Measurements from ENCODE around the gene BRMS1.

BRMS1 gene

DNA sequence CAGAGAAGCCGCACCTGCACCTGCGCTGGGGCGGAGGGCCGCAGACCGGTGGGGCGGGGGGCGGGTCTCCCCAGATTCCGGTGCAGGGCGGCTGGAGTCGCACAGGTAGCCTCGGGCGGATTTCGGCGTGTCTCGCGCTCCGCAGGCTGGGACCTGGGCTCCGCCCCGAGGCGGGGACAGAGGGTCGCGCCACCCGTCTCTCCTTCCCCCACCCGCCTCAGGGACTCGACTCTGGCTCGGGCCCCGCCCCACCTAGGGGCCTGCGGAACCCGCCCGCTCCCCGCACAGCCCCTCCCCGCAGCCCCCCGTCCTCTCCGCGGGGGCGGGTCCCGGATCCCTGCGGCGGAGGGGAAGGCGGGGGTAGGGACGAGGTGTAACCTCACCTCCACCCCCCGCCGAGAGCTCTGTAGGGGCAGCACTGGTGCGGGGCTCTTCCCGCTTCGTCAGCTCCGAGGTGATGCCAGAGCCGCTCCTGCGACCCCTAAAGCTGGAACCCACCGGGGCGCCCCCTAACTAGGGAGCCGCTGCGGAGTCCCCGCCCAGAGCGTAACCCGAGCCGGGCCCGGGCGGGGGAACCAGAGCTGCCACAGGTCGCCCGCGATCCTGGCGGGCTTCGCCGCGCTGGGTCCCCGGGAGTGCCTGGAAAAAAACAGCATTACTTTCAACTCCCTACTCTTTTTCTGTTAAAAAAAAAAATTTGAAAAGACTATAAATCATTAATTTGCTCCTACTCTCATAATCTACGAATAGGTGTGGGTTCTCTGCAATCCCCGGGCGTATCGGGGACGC, 26.9 kb upstream of the BRMS1 start, which contains the start of gene SLC29A2:
Gene SLC29A2, minus strand, starts transcription at position 134 of the 789 bp plus-strand sequence. CDS start 169 bp downstream, outside the sequence.
- Histone ChIP-seq H3K27me3 (ENCODE audit: control insufficient read depth, insufficient read depth, low read length, poor library complexity, severe bottlenecking) (no peaks in the 10 kb centered on the region), H3K4me1 (ENCODE audit: control insufficient read depth, insufficient read depth, low read length) (no peaks in the 10 kb centered on the region), H3K4me3 (ENCODE audit: insufficient read depth, low read depth, low read length) (peak within 1 kb of the TSS; percentile 86), H3K27ac (ENCODE audit: insufficient read depth, low read depth, low read length, poor library complexity, severe bottlenecking) (peak within 1 kb of the TSS; percentile 85), H3K36me3 (ENCODE audit: control insufficient read depth, insufficient read depth, low read length) (peaks cover 11% of the 10 kb centered on the region), H3K9me3 (ENCODE audit: control insufficient read depth, low read length) (no peaks in the 10 kb centered on the region)
- WGBS, 2 experiments: 0% methylated on average over 69 to 72 of the region's 72 CpGs

DNA sequence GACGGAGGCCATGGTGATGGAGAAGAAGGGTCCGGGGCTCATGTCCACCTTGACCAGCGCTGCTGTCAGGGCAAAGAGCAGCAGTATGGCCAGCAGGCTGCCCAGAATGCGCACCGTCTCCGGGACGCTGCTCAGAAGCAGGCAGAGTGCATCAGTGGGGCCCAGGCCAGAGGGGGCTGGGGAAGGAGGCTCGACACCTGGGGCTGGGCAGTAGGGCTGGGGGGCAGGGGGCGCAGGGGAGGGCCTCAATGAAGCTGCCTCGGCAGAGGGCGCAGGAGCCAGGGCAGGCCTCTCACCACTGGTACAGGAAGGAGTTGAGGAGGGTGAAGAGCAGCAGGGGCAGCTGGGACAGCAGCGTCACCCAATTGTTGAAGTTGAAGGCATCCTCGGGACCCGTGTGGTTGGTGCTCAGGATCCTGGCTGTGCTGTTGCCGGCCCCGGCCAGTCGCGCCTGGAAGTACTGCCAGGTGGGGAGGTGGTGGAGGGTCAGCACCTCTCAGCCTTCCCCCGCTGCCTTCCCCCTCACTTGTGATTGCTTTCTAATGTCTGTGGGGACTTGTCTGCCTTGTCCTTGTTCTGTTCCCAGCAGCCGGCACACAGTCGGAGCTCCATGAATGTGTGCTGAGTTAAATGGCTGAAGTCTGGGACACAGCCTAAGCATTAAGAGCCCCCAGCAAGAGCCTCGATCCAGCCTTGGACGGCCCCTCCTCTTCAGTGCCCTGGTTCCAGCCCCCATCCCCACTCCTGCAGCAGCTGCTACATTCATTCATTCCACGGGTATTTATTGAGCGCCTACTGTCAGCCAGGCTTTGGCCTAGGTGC, 24.4 kb upstream of the BRMS1 start:
- H3K27ac ChIP-seq (ENCODE audit: insufficient read depth, low read depth, low read length, poor library complexity, severe bottlenecking): no peak overlapping the region

DNA sequence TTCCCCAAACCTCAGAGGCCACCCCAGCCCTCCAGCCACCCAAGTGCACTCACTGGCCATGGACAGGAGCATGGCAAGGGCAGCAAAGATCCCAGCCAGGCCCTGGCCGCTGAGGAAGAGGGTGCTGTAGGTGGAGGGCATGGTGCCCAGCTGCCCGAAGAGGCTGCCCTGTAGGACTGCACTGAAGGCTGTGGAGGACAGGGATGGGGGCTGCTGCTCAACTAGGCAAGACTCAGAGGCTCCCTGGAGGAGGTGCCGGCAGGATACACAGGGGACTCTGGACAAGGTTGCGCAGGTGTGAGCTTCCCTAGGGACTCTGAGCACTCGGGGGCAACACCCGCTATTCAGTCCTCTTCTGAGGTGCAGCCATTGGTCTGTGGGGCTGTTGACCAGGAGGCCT, 23.6 kb upstream of the BRMS1 start:
- Histone ChIP-seq H3K36me3 (ENCODE audit: control insufficient read depth, insufficient read depth, low read length) (peaks cover 11% of the 10 kb centered on the region), H3K9me3 (ENCODE audit: control insufficient read depth, low read length) (no peaks in the 10 kb centered on the region), H3K4me1 (ENCODE audit: control insufficient read depth, insufficient read depth, low read length) (no peaks in the 10 kb centered on the region), H3K4me3 (ENCODE audit: insufficient read depth, low read depth, low read length) (no peak overlapping the region), H3K27ac (ENCODE audit: insufficient read depth, low read depth, low read length, poor library complexity, severe bottlenecking) (no peak overlapping the region), H3K27me3 (ENCODE audit: control insufficient read depth, insufficient read depth, low read length, poor library complexity, severe bottlenecking) (no peaks in the 10 kb centered on the region)
- WGBS, 2 experiments: 94 to 95% methylated on average over 6 of the region's 6 CpGs

More for the DNA sequence above, 24.4 kb upstream of the BRMS1 start:
- WGBS, 2 experiments: 94% methylated on average over 25 of the region's 25 CpGs
- Histone ChIP-seq H3K4me3 (ENCODE audit: insufficient read depth, low read depth, low read length) (peak overlapping the region; percentile 86), H3K36me3 (ENCODE audit: control insufficient read depth, insufficient read depth, low read length) (peaks cover 11% of the 10 kb centered on the region), H3K9me3 (ENCODE audit: control insufficient read depth, low read length) (no peaks in the 10 kb centered on the region), H3K27me3 (ENCODE audit: control insufficient read depth, insufficient read depth, low read length, poor library complexity, severe bottlenecking) (no peaks in the 10 kb centered on the region), H3K4me1 (ENCODE audit: control insufficient read depth, insufficient read depth, low read length) (no peaks in the 10 kb centered on the region)

DNA sequence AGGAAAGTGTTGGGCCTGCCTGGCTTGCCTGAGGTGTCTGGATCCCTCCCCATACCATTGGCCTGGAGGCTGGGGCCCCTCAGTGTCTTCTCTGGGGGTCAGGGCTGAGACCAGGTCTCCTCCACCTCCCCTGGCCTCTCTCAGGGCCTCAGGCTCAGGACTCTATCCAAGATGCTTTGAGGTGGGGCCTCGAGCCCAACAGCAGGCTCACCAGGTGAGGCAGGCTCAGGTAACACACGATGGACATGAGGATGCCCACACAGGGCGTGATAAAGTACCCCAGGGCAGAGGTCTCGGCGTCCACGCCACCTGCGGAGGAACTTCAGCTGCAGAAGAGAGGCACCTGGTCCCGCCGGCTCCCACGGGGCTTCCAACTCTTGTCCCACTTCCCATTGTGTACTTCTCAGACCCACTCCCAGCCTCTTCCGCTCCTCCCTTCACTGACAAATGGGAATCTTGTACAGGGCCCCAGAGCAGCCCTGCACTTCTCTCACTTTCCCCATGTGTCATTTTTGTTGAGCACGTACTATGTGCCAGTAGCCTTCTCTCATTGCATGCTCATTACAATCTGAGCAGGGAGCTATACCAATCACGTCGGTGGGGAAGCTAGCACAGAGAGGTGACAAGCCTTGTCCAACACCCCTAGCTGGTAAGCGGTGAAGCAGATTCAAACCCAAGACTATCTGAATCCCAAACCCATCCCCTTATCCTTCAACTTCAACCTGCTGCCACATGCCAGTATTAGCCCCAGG, 22.8 kb upstream of the BRMS1 start:
- Histone ChIP-seq H3K36me3 (ENCODE audit: control insufficient read depth, insufficient read depth, low read length) (peaks cover 11% of the 10 kb centered on the region), H3K27me3 (ENCODE audit: control insufficient read depth, insufficient read depth, low read length, poor library complexity, severe bottlenecking) (no peaks in the 10 kb centered on the region)
- WGBS, 2 experiments: 95 to 96% methylated on average over 15 of the region's 15 CpGs

DNA sequence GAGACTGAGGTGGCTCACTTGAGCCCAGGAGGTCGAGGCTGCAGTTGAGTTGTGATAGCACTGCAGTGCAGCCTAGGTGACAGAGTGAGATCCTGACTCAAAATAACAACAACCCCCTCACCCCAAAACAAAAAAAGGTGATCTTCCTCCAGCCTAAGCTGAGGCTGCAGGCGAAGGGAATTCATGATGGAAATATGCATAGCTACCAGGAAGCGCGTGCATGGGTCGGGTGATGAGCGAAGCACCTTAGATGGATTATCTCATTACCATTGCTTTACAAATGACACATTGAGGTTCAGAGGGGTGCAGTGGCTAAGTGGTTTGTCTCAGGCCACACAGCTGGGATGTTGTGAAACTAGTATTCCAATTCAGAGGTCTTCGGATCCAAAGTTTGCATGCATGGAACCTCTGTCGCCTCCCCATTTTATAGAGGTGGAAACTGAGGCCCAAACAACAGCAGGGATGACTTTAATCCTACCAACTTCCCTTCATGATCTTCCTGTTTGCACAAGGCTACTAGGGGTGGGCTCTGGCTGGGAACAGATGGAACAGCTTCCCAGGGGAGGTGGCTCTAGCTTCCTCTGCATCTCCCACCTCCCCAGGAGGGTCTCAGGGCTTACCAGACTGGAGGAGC, 22.1 kb upstream of the BRMS1 start:
- 95% methylated on average over 8 of the region's 8 CpGs for WGBS, 2 experiments
- H3K9me3 ChIP-seq (ENCODE audit: control insufficient read depth, low read length): no peaks in the 10 kb centered on the region
- no peak overlapping the region for H3K4me3 ChIP-seq (ENCODE audit: insufficient read depth, low read depth, low read length)
- H3K4me1 ChIP-seq (ENCODE audit: control insufficient read depth, insufficient read depth, low read length): no peaks in the 10 kb centered on the region
- no peaks in the 10 kb centered on the region for H3K27me3 ChIP-seq (ENCODE audit: control insufficient read depth, insufficient read depth, low read length, poor library complexity, severe bottlenecking)
- H3K36me3 ChIP-seq (ENCODE audit: control insufficient read depth, insufficient read depth, low read length): peaks cover 11% of the 10 kb centered on the region
- no peak overlapping the region for H3K27ac ChIP-seq (ENCODE audit: insufficient read depth, low read depth, low read length, poor library complexity, severe bottlenecking)

More for the DNA sequence above, 22.8 kb upstream of the BRMS1 start:
- no peak overlapping the region for H3K4me3 ChIP-seq (ENCODE audit: insufficient read depth, low read depth, low read length)
- no peak overlapping the region for H3K27ac ChIP-seq (ENCODE audit: insufficient read depth, low read depth, low read length, poor library complexity, severe bottlenecking)
- H3K9me3 ChIP-seq (ENCODE audit: control insufficient read depth, low read length): no peaks in the 10 kb centered on the region
- H3K4me1 ChIP-seq (ENCODE audit: control insufficient read depth, insufficient read depth, low read length): no peaks in the 10 kb centered on the region

DNA sequence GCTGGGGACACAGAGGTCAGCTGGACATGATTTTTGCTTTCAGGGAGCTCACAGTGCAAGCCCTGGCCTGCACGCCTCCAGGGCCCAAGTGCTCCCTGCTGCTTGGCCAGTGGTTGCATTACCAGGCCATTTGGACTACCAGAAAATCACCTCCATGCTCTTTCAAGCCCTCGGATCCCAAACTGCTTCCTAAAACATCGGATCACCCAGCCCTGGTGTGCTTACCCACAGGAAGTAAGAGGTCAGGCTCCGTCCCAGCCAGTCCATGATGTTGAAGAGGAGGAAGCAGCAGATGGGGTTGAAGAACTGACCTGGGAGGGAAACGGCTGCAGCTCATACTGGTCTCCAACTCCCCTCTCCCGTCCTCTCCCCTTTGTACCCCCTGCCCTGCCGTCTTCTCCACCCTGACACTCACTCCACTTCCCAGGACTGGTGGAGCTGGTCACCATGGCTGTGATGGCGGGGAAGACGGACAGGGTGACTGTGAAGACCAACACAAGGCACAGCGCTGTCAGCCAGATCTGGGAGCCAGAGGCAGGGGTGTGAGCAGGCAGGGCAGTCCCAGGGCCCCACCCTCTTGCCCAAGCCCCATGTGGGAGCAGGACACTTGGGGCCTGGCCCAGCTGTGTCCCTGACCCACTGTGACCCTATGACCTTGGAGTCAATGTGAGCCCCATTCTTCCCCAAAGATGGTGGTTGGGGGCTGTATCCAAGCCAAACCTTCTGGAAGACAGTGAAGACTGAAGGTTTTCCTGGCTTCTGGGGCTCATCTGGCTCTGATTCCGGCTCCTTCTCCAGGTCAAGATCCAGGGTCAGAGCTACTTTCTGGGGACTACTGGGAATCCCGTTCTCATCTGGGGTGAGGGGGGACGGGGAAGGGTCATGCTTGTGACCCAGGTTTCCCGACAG, 21.1 kb upstream of the BRMS1 start:
- WGBS, 2 experiments: 93 to 94% methylated on average over 14 of the region's 14 CpGs
- Histone ChIP-seq H3K36me3 (ENCODE audit: control insufficient read depth, insufficient read depth, low read length) (peaks cover 11% of the 10 kb centered on the region), H3K27me3 (ENCODE audit: control insufficient read depth, insufficient read depth, low read length, poor library complexity, severe bottlenecking) (no peaks in the 10 kb centered on the region), H3K4me1 (ENCODE audit: control insufficient read depth, insufficient read depth, low read length) (no peaks in the 10 kb centered on the region), H3K27ac (ENCODE audit: insufficient read depth, low read depth, low read length, poor library complexity, severe bottlenecking) (no peak overlapping the region), H3K4me3 (ENCODE audit: insufficient read depth, low read depth, low read length) (no peak overlapping the region), H3K9me3 (ENCODE audit: control insufficient read depth, low read length) (no peaks in the 10 kb centered on the region)

DNA sequence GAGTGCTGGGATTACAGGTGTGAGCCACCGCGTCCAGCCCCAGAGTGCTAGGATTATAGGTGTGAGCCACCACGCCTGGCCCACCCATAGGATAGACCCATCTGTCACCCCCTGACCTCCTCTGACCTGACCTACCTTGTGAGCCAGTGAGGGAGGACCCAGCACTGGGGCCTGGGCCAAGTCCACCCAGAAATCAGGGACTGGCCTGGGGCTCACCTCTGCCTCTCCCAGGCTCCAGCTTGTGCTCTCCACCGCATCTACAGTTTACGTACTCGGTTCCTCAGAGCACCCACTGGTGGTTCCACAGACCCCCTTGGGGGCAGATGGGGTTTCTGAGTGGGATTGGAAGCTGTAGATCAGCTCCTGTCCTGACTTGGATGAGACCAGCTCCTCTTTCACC, 20.3 kb upstream of the BRMS1 start:
- WGBS, 2 experiments: 95 to 97% methylated on average over 6 of the region's 6 CpGs
- H3K36me3 ChIP-seq (ENCODE audit: control insufficient read depth, insufficient read depth, low read length): peaks cover 11% of the 10 kb centered on the region

DNA sequence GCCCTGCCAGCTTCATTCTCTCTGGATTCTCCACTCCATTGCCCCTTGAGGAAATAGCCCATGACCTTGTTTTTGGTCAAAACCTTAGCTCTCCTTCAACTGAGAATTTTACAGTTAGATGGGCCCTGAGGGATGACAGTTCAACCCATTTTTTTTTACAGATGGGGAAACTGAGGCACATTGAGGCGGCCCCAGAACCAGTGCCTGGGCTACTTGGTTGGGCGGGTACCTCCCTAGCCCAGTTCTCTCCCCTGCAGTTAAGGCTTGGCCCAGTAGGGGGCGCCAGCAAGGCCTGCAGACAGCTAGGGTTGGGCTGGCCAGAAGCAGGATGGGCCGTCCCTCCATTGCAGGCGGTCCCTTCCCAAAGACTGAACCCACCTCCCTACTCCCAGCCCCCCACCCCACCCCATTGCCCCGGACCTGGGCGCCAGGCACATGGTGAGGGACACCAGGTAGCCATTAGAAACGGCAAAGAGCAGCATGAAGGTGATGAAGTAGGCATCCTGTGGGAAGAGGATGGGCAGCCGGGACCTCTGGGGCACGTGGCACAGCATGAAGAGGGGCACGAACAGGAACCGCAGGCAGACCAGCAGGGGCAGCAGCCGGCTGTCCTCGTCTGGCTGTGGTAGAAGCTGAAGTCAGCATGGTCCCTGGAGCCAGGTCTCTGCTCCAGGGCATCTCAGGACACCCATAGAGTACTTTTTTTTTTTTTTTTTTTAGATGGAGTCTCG, 19.1 kb upstream of the BRMS1 start:
- no peaks in the 10 kb centered on the region for H3K9me3 ChIP-seq (ENCODE audit: control insufficient read depth, low read length)
- WGBS, 2 experiments: 65 to 66% methylated on average over 15 of the region's 15 CpGs
- H3K4me1 ChIP-seq (ENCODE audit: control insufficient read depth, insufficient read depth, low read length): no peaks in the 10 kb centered on the region
- H3K36me3 ChIP-seq (ENCODE audit: control insufficient read depth, insufficient read depth, low read length): peaks cover 11% of the 10 kb centered on the region
- H3K27ac ChIP-seq (ENCODE audit: insufficient read depth, low read depth, low read length, poor library complexity, severe bottlenecking): no peak overlapping the region
- H3K27me3 ChIP-seq (ENCODE audit: control insufficient read depth, insufficient read depth, low read length, poor library complexity, severe bottlenecking): no peaks in the 10 kb centered on the region
- no peak overlapping the region for H3K4me3 ChIP-seq (ENCODE audit: insufficient read depth, low read depth, low read length)

More for the DNA sequence above, 20.3 kb upstream of the BRMS1 start:
- Histone ChIP-seq H3K9me3 (ENCODE audit: control insufficient read depth, low read length) (no peaks in the 10 kb centered on the region), H3K4me1 (ENCODE audit: control insufficient read depth, insufficient read depth, low read length) (no peaks in the 10 kb centered on the region), H3K27ac (ENCODE audit: insufficient read depth, low read depth, low read length, poor library complexity, severe bottlenecking) (no peak overlapping the region), H3K4me3 (ENCODE audit: insufficient read depth, low read depth, low read length) (no peak overlapping the region), H3K27me3 (ENCODE audit: control insufficient read depth, insufficient read depth, low read length, poor library complexity, severe bottlenecking) (no peaks in the 10 kb centered on the region)
